ENCODE measurements around the gene DCP2.

DCP2 gene

DNA sequence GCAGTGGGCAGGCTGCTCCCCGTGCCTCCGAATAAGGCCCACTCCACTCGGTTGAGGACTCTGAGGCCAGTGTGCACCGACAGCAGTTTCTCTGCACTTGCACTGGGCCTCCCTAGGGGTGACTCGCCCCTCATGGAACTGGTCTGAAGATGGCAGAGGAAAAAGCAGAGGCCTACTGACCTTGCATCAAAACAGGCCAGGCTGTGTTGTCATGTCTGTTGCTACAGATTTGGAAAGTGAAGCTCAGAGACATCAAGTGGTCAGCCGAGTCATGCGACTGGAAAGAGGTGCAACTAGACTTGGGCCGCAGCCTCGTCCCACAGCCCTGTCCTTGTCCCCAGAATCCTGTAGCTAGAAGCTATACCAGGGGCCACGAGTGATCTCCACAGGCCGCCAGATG, 78.3 kb downstream of the DCP2 start:
- TF ChIP-seq, protein P1, sequence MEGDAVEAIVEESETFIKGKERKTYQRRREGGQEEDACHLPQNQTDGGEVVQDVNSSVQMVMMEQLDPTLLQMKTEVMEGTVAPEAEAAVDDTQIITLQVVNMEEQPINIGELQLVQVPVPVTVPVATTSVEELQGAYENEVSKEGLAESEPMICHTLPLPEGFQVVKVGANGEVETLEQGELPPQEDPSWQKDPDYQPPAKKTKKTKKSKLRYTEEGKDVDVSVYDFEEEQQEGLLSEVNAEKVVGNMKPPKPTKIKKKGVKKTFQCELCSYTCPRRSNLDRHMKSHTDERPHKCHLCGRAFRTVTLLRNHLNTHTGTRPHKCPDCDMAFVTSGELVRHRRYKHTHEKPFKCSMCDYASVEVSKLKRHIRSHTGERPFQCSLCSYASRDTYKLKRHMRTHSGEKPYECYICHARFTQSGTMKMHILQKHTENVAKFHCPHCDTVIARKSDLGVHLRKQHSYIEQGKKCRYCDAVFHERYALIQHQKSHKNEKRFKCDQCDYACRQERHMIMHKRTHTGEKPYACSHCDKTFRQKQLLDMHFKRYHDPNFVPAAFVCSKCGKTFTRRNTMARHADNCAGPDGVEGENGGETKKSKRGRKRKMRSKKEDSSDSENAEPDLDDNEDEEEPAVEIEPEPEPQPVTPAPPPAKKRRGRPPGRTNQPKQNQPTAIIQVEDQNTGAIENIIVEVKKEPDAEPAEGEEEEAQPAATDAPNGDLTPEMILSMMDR (conservative IDR thresholded peaks at IDR 0.05), result no peak
- no peak for TF ChIP-seq ZFX (IDR thresholded peaks at IDR 0.05)
- no peak overlapping the region for H3K27ac ChIP-seq

DNA sequence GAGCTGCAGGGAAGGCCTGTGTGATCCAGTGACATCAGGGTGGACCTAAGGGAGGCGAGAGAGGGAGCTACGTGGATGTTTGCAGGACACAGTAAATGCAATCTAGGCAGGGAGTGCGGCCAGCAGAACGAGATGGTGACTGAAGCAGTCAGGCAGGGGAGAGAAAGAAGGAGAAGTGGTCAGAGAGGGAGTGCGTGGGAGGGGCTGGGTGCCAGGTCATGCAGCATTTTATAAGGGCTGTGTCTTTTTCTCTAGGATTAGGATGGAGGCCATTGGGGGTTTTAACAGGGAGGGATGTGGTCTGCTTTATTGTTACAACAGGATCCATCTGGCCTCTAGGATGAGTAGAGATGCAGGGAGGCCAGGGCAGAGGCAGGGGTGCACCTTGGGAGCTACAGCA, 80.4 kb downstream of the DCP2 start:
- no peak overlapping the region for H3K27ac ChIP-seq
- TF ChIP-seq, protein P1 (conservative IDR thresholded peaks at IDR 0.05), result no peak
- no peak for TF ChIP-seq ZFX (IDR thresholded peaks at IDR 0.05)

DNA sequence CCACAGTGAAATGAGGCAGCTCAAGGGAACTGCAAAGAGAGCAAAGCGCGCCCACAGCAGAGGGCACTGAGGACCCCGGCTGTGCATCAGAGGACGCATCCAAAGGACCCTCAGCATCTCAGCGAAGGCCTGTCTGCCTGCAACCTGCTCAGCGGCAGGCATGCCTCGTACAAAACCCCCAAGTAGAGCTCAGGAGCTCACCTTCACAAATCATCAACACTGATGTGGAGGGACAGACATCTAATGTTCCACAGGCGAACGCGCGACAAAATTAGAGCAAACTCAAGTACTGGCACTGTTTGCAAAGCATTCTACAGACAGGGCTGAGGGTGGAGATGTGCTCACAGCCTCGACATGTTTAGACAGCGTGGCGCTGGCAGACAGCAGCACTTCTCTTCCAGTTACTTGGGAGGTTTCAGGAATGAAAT, 81.0 kb downstream of the DCP2 start:
- TF ChIP-seq ZFX (IDR thresholded peaks at IDR 0.05), result no peak
- TF ChIP-seq, protein P1 (conservative IDR thresholded peaks at IDR 0.05), result no peak
- no peak overlapping the region for H3K27ac ChIP-seq

DNA sequence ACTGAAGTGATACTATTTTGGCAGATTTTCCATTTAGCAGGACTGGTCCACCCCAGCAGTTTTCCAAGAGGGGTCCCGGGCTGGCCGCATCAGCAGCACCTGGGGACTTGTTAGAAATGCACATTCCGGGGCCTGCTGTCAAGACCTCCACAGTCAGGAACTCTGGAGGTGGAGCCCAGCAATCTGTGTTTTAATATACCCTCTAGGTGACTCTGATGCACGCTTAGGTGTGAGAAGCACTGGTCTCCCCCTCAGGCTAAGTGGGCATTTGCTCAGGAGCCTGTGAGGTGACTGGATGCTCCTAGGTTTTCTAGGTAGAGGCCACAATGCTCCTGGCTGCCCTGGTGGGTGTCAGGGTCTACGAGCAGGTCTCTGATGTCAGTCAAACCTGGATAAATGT, 81.7 kb downstream of the DCP2 start:
- no peak for TF ChIP-seq ZFX (IDR thresholded peaks at IDR 0.05)
- TF ChIP-seq, protein P1 (conservative IDR thresholded peaks at IDR 0.05), result no peak

DNA sequence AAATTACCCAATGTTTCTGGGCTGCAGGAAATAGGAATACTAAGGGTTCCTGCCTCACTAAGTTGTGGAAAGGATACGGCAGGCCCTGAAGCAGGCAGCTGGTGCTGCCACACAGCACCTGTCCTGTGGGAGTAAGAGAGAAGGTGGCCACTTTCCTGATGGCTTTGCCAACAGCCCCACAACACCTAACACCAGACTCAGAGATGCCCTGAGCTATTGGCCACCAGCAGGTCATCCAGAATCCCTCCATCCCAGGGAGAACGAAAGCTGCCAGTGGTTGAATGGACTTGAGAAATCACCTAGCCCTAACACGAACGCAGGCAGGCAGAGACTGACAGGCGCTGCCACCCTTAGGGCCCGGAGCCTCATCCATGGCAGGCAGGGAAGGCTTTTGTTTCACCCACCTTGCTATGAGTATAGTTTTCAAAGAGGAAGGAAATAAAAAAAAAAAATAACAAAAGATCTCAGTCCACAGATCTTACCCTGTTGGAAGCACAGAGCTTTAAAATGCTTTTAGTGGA, 82.2 kb downstream of the DCP2 start:
- TF ChIP-seq, protein P1 (conservative IDR thresholded peaks at IDR 0.05), result no peak
- no peak for TF ChIP-seq ZFX (IDR thresholded peaks at IDR 0.05)
- no peak overlapping the region for H3K27ac ChIP-seq

More for the DNA sequence above, 81.7 kb downstream of the DCP2 start:
- H3K27ac ChIP-seq, result no peak overlapping the region

DNA sequence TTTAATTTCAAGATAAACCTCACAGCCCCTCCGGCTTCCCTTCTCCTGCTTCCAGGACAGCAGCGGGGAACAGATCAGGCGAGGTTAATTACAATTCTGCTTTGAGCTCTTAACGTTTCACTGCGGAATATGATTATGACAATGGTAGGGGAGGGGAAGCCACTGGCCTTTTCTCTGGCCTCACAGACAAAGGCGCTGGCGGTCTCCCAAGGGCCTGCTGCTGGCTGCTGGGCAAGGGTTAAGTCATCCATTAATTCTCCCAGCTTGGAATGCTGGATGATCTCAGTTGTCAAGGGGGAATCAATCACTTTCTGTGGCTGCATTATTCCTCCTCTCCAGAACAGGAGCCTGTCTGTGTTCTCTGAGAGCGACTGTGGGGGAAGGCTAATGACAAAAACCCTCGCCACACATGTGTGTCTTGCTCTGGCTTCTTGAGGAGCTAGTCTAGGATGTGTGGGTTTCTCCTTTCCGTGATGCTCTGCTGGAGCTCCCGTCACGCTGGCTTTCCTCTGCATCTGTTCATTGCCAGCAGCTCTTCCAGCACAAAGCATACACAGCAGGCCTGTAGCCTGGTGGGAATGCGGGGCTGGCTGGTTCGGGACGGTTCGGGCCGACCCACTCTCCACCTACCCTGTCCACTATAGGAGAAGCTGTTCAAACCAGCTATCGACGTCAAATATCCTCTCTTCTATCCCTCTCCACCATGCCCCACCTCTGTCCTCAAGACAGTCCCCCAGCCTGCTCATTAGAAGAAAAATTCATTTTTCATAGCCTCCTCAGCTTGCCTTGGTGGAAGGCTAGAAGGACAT, 82.8 kb downstream of the DCP2 start:
- H3K27ac ChIP-seq, result no peak overlapping the region
- TF ChIP-seq, protein P1 (conservative IDR thresholded peaks at IDR 0.05), result no peak
- no peak for TF ChIP-seq ZFX (IDR thresholded peaks at IDR 0.05)

DNA sequence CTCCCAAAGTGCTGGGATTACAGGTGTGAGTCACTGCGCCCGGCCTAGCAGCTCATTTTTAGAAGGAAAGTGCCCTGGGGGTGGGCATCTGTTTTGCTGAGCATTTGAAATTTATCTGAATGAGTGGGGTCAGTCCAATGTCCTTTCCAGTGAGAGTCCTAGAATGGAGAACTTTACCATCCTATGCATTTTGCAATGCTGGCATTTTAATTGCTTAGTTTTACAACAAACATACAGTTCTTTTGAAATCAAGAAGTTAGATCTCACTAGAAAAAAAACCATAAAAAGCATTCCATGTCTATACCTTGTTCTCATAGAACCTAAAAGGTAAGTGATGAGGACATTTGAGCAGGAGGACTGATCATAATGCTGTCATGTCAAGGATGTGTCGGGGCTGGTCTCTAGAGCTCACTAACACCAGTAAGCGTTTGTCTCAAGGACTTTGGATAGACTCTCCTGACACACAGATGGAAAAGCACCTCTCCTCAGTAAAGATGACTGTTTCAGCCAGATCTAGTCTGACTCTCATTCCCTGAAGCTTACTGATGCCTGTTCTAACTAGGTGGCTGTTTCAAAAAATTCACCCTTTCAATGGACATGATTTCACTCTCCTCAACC, 83.9 kb downstream of the DCP2 start:
- TF ChIP-seq ZFX (IDR thresholded peaks at IDR 0.05), result no peak
- TF ChIP-seq, protein P1 (conservative IDR thresholded peaks at IDR 0.05), result no peak

More for the DNA sequence above, 83.9 kb downstream of the DCP2 start:
- H3K27ac ChIP-seq, result no peak overlapping the region

Measured in C4-2B (cell line).